BE2C (cell line): Measurements from ENCODE around the gene ZNF473.

Source experiments
- DNase-seq: peaks from one replicate; pipeline ENCODE4 v3.0.0-alpha.2; 2020
- H3K27me3 ChIP-seq: fragments of 250-450 bp; sonication (Bioruptor Pico); 2 replicates; pipeline ENCODE4 v1.5.1; 2020; ENCODE audit warnings: mild to moderate bottlenecking
- H3K36me3 ChIP-seq: fragments of 250-450 bp; sonication (Bioruptor Pico); 2 replicates; pipeline ENCODE4 v1.5.1; 2020; ENCODE audit warnings: mild to moderate bottlenecking
- H3K4me1 ChIP-seq: fragments of 250-450 bp; sonication (Bioruptor Pico); 2 replicates; pipeline ENCODE4 v1.5.1; 2020
- H3K4me3 ChIP-seq: 2 replicates; pipeline ENCODE4 v1.5.1; 2011; ENCODE audit warnings: low read depth, low read length
- H3K9me3 ChIP-seq: fragments of 250-450 bp; sonication (Bioruptor Pico); 2 replicates; pipeline ENCODE4 v1.5.1; 2020
- CTCF ChIP-seq: IDR thresholded peaks from 2 replicates; pipeline ENCODE4 v1.5.1; 2012; ENCODE audit warnings: mild to moderate bottlenecking, low read depth, low read length

Gene ZNF473

GRCh38 chr19:49981603-49982593 is 43.9 kb upstream of the ZNF473 start:
- no peaks in the 10 kb centered on the region for H3K4me1 ChIP-seq
- H3K27me3 ChIP-seq: no peaks in the 10 kb centered on the region
- DNase-seq: no peak
- H3K36me3 ChIP-seq: no peaks in the 10 kb centered on the region
- TF ChIP-seq CTCF: no peak
- H3K4me3 ChIP-seq: no peak overlapping the region
- no peaks in the 10 kb centered on the region for H3K9me3 ChIP-seq

DNA sequence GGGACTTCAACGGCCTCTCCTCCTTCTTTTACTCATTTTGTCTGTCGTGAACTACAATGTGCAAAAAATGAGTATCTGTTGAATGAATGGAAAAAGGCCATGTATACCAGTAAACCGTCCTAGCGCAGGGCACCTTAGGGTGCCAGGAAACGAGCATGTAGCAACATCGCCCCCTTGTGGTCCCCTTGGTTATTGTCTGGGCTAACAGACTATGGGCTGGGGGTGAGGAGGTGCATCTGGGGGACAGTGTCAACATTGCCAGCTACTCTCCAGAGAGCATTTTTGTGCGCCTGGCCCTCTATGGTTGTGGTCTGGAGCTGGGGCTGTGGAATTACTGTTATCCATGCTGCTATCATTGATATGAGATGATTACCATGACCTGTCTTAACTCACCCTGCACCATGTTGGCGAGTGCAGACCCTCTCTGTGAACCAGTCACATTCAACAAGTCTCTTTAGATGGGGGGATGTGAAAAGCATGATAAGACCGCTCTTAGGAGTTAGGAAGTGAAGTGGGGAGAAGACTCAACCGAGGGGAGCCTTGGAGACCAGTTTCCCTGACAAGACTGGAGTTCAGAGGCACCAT is 42.1 kb upstream of the ZNF473 start:
- TF ChIP-seq CTCF: peak; percentile 94
- Histone ChIP-seq H3K36me3 (no peaks in the 10 kb centered on the region), H3K4me1 (no peaks in the 10 kb centered on the region)

GRCh38 chr19:49984491-49984890 is 41.3 kb upstream of the ZNF473 start:
- TF ChIP-seq CTCF: no peak
- Histone ChIP-seq H3K36me3 (no peaks in the 10 kb centered on the region), H3K4me3 (no peak overlapping the region), H3K27me3 (no peaks in the 10 kb centered on the region), H3K9me3 (no peaks in the 10 kb centered on the region), H3K4me1 (no peaks in the 10 kb centered on the region)
- no peak for DNase-seq

More for the DNA sequence above, 42.1 kb upstream of the ZNF473 start:
- no peaks in the 10 kb centered on the region for H3K27me3 ChIP-seq
- H3K9me3 ChIP-seq: no peaks in the 10 kb centered on the region
- peak; percentile 79 for DNase-seq
- H3K4me3 ChIP-seq: no peak overlapping the region

GRCh38 chr19:49985871-49986270 is 39.9 kb upstream of the ZNF473 start:
- H3K9me3 ChIP-seq: no peaks in the 10 kb centered on the region
- H3K4me1 ChIP-seq: no peaks in the 10 kb centered on the region
- no peak for DNase-seq
- TF ChIP-seq CTCF: no peak
- no peaks in the 10 kb centered on the region for H3K36me3 ChIP-seq
- H3K4me3 ChIP-seq: no peak overlapping the region
- no peaks in the 10 kb centered on the region for H3K27me3 ChIP-seq

GRCh38 chr19:49986354-49986753 is 39.5 kb upstream of the ZNF473 start:
- no peak for TF ChIP-seq CTCF
- H3K27me3 ChIP-seq: no peaks in the 10 kb centered on the region
- no peaks in the 10 kb centered on the region for H3K9me3 ChIP-seq
- H3K4me1 ChIP-seq: no peaks in the 10 kb centered on the region
- no peak overlapping the region for H3K4me3 ChIP-seq
- no peaks in the 10 kb centered on the region for H3K36me3 ChIP-seq
- no peak for DNase-seq

- DNase-seq: no peak
- Histone ChIP-seq H3K27me3 (no peaks in the 10 kb centered on the region), H3K36me3 (no peaks in the 10 kb centered on the region), H3K4me1 (no peaks in the 10 kb centered on the region), H3K4me3 (no peak overlapping the region), H3K9me3 (no peaks in the 10 kb centered on the region)
- no peak for TF ChIP-seq CTCF
Observed at GRCh38 chr19:49987159-49987698, 38.6 kb upstream of the ZNF473 start.
